GM18508 (cell line): ENCODE results near the gene SLC39A13.

Experiments
- ATAC-seq: cut with Tn5 transposase; IDR thresholded peaks from one replicate; pipeline ENCODE4 v1.9.1; 2021; ENCODE audit warnings: moderate number of reproducible peaks; ENCODE audit not compliant: insufficient read depth, unreplicated experiment

Gene SLC39A13

DNA sequence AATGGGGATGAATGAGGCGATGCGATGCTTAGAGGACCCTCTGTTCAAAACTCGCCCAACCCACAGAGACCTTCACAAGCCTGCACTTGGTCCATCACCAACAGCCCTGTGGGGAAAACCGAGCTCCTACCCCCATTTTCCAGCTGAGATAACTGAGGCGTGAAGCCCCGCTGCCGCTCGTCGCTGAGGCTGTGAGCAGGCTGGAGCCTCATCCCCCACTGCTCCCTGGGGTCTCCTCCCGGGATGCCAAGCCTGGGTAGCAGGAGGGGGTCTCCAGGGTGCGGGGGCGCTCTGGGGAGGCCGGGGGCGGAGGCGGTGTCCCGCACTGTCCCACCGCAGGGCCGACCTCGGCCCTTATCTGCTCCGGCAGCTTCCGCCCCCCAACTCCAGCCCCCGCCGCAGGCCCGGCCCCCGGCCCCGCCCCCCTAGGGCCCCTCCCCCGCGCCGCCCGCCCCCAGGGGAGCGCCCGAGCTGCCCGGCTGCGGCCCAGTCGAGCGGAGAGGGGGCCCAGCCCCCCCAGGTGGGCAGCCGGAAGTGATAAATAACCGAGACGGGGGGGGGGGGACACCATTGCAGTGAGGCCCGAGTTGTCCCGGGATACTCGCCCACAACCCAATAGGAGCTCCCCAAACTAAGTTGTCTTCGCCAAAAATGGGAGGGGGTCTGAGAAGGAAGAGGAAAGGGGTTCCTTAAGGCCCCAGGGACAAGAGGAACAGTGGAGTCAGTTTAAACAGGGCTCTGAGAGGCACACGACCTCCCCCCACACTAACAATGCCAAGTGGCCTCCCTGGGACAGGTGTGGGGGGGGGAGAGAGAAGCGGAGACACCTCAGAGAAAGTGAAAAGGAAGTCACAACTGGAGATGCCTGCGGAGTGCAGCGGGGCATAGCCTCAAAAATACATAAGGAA lies 8.3 kb upstream of the SLC39A13 start:
- peak; percentile 22 for ATAC-seq

DNA sequence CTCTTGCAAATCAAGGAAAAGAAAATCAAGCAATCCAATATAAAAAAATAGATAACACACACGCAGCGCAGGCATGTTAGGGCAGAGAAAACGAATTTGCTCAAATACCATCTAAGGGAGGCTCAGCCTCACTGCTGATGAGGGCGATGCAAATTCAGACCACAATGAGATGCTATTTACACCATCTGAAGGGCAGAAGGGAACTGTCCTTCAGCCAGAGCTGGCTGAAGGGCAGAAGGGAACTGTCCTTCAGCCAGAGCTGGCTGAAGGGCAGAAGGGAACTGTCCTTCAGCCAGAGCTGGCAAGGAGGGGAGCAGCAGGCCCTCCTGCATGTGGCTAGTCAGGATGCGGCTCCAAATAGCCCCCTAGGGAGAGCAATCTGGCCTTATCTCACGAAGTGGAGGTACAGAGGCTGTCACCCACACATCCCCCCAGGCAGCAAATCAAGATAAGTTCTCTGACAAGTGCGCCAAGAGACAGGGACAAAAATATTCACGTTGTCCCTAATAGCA lies 7.6 kb upstream of the SLC39A13 start:
- ATAC-seq, result peak; percentile 71

DNA sequence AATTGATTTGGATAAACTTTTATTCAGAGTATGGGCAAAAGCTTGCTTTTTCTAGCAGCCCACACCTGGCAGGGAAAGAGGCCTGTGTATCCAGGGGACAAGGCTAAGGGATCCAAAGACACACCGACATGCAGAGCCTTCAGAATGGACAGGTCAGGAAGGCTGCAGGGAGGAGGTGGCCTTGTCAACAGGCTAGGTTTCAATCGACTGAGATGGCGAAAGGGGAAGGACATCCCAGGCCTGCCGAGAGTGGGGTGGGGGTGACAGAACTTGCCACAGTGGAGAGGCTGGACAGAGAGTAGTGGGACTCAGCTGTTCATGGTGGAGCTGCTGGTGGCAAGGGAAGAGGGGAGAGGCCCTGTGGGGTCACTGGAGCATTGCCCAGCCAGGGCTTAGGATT lies 5.3 kb upstream of the SLC39A13 start:
- no peak for ATAC-seq

DNA sequence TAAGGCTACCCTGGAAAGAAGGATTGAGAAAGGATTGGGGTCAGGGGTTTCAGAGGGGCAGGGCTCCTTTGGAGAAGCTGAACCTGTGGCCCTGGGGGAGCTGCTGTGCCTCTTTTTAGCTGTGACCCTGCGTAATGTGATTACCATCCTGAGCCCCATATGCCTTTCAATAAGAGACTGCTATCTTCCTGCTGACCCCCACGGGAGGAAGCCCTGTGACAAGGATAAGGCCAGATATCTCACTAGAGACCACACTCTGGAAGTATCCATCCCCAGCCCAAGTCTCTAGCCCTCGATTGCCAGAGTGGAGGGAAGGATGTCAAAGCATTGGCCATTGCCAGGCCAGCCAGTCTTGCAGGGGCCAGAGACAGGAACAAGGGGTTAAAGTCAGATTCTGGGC lies 4.8 kb upstream of the SLC39A13 start:
- ATAC-seq, result no peak

DNA sequence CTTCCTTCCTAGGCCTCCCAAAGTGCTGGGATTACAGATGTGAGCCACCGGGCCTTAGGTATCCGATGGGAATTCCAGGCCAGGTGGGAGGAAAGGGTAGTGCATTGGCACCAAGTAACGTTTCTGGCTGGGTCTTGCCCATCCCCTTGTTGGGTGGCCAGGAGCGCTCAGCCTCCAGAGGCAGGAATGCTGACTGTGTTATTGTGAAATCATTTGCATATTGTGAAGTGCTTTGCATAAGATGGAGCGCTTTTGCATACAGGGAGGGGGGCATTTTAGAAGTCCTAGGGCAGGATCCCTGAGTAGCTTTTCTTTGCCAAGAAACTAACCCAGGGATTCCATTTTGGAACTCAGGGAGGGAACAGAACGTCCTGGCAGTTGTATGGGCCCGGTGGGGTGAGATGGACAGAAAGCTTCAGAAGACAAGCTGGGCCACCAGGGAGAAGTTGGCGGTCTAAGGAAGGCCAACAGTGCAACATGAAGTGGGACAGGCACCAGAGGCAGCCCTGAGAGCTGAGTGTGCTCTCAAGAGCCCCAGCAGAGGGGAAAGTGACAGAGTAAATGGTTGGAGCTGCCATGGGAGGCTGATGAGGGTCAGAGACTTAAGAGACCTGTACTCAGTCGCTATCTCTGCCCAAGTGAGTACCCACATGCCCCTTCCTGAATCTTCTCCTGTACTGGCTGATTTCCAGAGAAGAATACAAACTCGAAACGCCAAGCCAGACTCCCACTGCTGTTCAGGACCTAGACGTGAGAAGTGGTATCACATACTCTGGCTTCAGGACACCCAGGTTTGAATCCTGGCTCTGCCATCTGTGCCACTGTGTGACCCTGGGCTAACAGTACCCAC lies 1.3 kb upstream of the SLC39A13 start:
- no peak for ATAC-seq

DNA sequence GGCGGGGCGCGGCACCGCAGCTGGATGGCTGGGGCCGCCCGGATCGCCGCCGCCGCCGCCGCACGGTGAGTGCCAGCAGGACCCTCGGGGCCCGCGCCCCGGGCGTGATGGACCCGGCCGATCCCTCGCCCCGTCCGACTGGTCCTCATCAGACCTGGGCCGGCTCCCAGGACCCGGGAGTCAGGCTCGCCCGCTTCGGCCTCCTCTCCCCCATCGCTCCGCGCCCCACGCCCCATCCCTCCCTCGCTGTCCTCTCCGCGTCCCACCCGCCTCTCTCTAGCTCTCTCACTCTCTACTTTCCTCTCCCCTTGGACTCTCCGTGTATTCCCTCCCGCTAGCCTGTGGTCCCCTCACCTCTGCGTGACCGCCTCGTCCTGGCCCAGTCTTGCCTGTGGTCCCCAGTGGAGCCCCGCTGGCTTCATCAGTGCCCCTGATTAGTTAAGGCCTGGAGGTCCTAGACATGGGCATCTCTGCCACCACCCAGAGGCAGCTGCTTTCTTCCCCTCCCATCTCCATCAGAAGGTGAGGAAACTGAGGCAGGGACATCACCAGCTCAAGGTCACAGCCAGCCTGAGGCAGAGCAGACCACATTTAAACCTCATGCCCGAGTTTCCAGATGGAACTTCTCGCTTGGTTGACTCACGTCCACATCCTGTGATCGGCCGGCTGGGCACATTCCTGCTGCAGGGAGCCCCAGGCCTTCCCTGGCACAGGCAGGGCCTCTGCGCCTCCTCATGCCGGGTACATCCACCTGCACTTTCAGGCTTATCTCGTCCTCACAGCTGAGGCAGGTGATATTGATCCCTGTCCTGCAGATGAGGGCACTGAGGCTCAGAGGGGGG lies 429 bp downstream of the SLC39A13 start:
- ATAC-seq, result no peak

DNA sequence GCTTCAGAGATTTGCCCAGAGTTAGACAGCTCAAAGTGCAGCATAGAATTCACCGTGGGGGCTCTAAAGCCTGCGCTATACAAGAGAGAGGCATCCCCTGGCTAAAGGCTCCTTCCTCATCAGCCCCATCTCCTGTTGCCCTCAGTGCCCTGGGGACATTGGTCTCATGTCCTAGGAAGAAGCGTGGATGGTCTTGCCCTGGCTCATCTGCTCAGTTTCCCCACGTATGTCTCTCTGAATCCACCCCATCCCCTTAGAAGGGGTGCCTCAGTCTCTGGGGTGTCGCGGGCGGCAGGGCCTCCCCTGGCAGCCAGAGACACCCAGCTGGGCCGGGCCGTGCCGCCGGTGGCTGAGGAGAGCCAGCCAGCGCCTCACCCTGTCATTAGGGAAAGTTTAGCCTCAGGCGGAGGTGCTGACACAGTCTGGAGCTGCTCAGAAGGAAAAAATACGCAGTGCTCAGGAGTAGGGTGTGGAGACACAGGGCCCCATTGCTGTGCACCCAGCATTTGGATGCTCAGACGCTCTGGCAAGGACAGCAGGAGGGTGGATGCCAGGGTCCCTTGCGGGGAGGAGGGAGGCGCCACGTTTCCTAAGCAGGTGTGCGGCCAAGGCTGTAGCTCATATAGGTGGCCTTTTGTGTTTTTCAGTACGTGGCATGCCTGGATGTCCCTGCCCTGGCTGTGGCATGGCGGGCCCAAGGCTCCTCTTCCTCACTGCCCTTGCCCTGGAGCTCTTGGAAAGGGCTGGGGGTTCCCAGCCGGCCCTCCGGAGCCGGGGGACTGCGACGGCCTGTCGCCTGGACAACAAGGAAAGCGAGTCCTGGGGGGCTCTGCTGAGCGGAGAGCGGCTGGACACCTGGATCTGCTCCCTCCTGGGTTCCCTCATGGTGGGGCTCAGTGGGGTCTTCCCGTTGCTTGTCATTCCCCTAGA lies 1.3 kb downstream of the SLC39A13 start:
- no peak for ATAC-seq

DNA sequence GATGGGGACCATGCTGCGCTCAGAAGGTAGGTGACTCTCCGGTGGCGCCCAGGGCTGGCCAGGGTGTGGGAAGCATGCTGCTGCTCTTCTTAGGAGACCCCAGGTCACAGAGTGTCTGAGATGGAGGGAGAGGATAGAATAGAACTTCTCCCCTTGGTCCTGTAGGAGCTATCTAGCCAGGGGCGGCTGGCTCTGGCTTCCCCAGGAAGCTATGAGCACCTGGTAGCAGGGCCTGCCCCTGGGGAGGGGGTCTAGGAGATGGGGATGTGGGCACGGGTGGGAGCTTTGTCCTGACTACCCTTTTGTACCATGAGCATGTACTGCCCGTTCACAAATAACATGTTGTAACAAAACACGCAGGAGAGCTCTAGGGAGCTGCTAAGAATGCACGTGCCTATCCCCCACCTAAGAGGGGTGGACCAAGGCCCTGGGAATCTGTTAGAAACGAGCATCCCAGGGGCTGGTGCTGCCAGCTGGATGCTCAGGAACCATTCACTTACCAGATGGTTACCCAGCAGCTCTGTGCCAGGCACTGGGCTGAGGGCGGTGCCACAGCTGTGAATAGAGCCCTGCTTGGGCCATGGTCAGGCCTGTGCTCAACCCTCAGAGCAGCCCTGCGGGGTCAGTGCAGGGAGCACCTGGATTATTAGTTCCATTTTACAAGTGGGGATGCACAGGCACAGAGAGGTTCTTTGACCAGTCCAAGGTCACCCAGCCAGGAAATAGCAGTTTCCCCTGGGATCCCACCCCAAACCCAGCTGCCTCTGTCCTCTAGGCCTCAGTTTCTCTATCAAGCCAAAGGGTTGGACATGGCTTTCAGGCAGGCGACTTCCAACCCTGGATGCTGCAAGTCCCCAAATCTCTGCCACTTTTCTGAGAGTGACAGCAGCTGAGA lies 2.2 kb downstream of the SLC39A13 start:
- ATAC-seq, result no peak

DNA sequence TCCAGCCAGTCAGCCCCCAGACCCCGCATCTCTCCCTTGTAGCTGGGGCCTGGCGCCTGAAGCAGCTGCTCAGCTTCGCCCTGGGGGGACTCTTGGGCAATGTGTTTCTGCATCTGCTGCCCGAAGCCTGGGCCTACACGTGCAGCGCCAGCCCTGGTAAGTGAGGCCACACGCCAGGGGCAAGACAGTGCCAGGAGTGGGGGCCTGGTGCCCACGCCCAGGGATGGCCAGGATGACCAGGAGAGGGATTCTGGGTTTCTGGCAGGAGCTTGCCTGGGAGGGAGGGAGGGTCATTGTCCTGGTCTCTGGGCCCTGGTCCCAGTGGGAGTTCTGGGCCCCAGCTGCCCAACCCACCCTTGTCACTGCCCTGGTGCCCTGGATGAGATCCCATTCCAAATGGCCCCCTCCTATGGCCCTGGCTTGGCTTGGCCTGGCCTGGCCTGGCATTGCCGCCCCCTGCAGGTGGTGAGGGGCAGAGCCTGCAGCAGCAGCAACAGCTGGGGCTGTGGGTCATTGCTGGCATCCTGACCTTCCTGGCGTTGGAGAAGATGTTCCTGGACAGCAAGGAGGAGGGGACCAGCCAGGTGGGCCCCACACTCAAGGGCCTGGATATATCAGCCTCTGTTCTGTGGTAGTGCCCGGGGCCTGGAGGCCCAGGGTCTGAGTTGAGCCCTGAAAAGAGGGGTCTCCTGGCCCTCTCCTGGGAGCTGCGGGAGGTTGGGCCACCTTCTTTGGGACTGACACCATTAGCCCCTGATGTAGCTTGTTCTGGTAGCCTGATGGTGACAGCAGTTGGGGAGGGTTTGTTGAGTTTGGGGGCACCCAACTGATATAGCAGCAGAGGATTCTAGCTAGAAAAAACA lies 3.7 kb downstream of the SLC39A13 start:
- ATAC-seq, result no peak

DNA sequence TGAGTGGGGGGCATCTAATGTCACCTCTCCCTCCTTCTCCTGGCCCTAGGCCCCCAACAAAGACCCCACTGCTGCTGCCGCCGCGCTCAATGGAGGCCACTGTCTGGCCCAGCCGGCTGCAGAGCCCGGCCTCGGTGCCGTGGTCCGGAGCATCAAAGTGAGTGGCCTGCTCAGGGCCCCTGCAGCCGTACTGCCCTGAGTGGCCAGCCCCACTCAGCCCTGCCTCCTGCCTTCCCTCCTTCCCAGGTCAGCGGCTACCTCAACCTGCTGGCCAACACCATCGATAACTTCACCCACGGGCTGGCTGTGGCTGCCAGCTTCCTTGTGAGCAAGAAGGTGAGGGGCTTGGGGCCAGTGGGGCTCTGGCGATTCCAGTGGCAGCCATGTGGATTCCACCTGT lies 5.0 kb downstream of the SLC39A13 start:
- ATAC-seq, result no peak

DNA sequence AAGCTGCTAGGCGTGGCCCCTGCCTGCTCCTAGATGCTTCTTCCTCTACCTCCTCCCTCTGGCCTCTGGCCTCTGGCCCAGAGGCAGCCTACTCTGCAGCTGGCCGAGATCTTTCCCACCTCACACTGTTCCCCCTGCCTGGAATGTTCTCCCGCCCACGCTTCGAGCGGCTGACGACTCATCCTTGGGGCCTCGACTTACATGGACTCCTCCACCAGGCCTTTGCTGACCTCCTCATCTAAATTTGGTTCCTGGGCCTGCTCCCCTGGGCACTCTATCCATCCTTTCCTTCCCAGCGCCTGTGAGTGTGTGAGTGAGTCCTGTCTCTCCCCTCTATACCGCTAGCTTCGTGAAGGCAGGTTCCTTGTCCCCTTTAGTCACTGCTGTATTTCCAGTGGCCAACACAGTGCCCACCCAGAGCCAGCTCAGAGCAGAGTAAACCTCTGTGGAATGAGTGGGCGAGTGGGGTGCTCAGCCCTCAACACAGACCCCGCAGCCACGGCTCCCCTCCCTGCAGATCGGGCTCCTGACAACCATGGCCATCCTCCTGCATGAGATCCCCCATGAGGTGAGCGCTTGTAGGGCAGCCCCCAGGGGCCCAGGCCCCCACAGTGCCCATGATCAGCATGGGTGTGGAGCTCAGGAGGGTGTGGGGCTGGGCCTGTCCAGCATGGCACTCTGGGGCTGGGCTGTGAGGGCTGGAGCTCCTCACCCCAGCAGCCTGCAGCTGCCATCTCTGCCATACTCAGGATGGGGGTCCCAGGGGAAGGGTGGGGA lies 5.7 kb downstream of the SLC39A13 start:
- no peak for ATAC-seq

DNA sequence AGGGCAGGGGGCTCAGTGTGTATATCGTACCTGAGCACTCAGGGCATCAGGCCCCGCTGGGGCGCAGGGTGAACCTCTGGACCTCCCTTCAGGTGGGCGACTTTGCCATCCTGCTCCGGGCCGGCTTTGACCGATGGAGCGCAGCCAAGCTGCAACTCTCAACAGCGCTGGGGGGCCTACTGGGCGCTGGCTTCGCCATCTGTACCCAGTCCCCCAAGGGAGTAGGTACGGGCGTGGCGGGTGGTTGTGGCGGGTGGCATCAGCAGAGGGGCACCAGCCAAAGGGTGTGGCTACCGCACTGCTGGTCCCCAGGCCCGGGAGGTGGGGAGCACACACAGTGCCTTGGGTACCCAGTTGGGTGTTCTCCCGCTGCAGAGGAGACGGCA lies 6.3 kb downstream of the SLC39A13 start:
- no peak for ATAC-seq

DNA sequence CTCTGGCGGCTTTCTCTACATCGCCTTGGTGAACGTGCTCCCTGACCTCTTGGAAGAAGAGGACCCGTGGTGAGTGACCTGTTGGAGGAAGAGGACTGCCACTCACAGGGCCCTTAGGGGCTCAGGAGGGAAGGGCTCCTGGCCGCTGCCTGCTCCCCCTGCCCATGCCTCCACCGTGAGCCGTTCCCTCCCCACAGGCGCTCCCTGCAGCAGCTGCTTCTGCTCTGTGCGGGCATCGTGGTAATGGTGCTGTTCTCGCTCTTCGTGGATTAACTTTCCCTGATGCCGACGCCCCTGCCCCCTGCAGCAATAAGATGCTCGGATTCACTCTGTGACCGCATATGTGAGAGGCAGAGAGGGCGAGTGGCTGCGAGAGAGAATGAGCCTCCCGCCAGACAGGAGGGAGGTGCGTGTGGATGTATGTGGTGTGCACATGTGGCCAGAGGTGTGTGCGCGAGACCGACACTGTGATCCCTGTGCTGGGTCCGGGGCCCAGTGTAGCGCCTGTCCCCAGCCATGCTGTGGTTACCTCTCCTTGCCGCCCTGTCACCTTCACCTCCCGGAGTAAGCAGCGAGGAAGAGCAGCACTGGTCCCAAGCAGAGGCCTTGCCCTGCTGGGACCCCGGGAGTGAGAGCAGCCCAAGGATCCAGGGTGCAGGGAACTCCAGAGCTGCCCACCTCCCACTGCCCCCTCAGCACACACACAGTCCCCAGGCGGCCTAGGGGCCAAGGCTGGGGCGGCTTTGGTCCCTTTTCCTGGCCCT lies 6.9 kb downstream of the SLC39A13 start:
- ATAC-seq, result no peak

DNA sequence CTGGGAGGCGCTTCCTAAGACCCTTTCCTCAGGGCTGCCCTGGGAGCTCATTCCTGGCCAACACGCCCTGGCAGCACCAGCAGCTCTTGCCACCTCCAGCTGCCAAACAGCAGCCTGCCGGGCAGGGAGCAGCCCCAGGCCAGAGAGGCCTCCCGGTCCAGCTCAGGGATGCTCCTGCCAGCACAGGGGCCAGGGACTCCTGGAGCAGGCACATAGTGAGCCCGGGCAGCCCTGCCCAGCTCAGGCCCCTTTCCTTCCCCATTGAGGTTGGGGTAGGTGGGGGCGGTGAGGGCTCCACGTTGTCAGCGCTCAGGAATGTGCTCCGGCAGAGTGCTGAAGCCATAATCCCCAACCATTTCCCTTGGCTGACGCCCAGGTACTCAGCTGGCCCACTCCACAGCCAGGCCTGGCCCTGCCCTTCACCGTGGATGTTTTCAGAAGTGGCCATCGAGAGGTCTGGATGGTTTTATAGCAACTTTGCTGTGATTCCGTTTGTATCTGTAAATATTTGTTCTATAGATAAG lies 7.6 kb downstream of the SLC39A13 start:
- ATAC-seq, result no peak

DNA sequence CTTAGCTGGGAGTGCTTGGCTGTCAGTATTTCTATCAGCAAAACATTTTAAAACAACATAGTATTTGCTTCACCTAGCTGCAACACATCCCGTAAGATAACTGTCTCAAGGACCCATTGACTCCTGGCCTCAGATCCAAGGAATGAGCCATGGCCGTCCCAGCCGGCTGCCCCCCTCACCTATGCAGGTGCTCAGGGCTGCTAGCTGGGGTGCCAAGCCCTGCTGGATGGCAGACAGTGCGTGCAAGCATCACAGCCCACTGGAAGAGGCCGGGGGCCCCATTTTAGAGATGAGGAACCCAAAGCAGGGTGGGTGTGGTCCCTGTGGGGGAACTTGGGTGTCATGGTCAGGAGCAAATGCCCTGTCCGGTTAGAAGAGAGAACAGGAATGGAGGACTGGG lies 9.3 kb downstream of the SLC39A13 start:
- no peak for ATAC-seq
